Transverse colon (tissue), 4 donors: ENCODE measurements around the gene COL8A1. TPM values are rescaled to one million over a fixed set of nuclear protein-coding genes. Genes with fewer than 3 reads are reported as not detected.

Experiments used
- DNase-seq: peaks from one replicate; pipeline ENCODE4 v3.0.0-alpha.2; 2019
- H3K27ac ChIP-seq, 4 donors: fragments of 200-600 bp; sonication (generic); 2 replicates each; pipeline ENCODE4 v1.5.1; 2016 to 2018; ENCODE audit warnings: inconsistent platforms in 4 of 4
- H3K27me3 ChIP-seq: fragments of 200-600 bp; sonication (generic); 2 replicates; pipeline ENCODE4 v1.5.1; 2017; ENCODE audit warnings: inconsistent platforms
- H3K36me3 ChIP-seq, 4 donors: fragments of 200-600 bp; sonication (generic); 2 replicates each; pipeline ENCODE4 v1.5.1; 2017 to 2019; ENCODE audit warnings: inconsistent platforms in 4 of 4
- H3K4me1 ChIP-seq, 4 donors: fragments of 200-600 bp; sonication (generic); 2 replicates each; pipeline ENCODE4 v1.5.1; 2017 to 2020; ENCODE audit warnings: inconsistent platforms in 4 of 4
- H3K4me3 ChIP-seq, 4 donors: fragments of 200-600 bp; sonication (generic); 1 replicate in 1 of 4; 2 replicates in 3 of 4; pipeline versions ENCODE4 v1.5.1 to v1.6.1; 2017 to 2019; ENCODE audit warnings: inconsistent platforms in 4 of 4
- H3K9me3 ChIP-seq, 2 donors: fragments of 200-600 bp; sonication (generic); 2 replicates each; pipeline ENCODE4 v1.5.1; 2017 to 2019; ENCODE audit warnings: inconsistent platforms in 2 of 2
- CTCF ChIP-seq, 5 experiments: fragments of 200-600 bp in 3 of 5; fragments of 450-650 bp in 2 of 5; sonication (generic) in 3 of 5; IDR thresholded peaks; 1 replicate in 2 of 5; 2 replicates in 3 of 5; pipeline ENCODE4 v1.5.1; 2016 to 2017; ENCODE audit warnings: antibody characterized with exemption in 5 of 5, inconsistent platforms in 3 of 5, mild to moderate bottlenecking in 2 of 5, moderate library complexity in 1 of 5
- EP300 ChIP-seq: sonication (generic); formaldehyde crosslinking; IDR thresholded peaks from one replicate; pipeline ENCODE4 v1.6.1; 2017; ENCODE audit warnings: antibody characterized with exemption, low read depth
- POLR2A ChIP-seq: fragments of 450-650 bp; IDR thresholded peaks from one replicate; pipeline ENCODE4 v1.6.1; 2016; ENCODE audit warnings: antibody characterized with exemption, mild to moderate bottlenecking, moderate library complexity
- POLR2AphosphoS5 ChIP-seq, 3 donors: sonication (generic); formaldehyde crosslinking; IDR thresholded peaks; one replicate each; pipeline ENCODE4 v1.6.1; 2016; ENCODE audit warnings: antibody characterized with exemption in 3 of 3
- WGBS, 2 donors: methylation state at CpG; one replicate each; pipeline ENCODE4 v1.1.5; 2018; ENCODE audit warnings: low coverage in 1 of 2; 5-methylcytosine and 5-hydroxymethylcytosine counted together
- in situ Hi-C, 4 donors: fragments of 200-750 bp; cut with MboI; loops; one replicate each; pipeline versions ENCODE4 v1.15.0 to v1.15.1; 2017; ENCODE audit warnings: low sequenced_read_pairs in 3 of 4, low pct_ligation_motif_present in 1 of 4, low pct_unique_long_range_greater_than_20kb in 1 of 4
- intact Hi-C: fragments of 100-400 bp; cut with DNase I; formaldehyde crosslinking; loops from one replicate; pipeline ENCODE4 v1.15.1; 2023; ENCODE audit warnings: low total_unique reads
- total RNA-seq, 4 donors: library from RNA; depleted of rRNA; stranded (reverse); fragments of >200 nt; gene quantifications; one replicate each; pipeline ENCODE4 v1.1.0, GENCODE V29; 2016

COL8A1 gene
- total RNA-seq, 4 donors from 2014 or later, result 1.5 to 10.5 (median 3.7) TPM

DNA sequence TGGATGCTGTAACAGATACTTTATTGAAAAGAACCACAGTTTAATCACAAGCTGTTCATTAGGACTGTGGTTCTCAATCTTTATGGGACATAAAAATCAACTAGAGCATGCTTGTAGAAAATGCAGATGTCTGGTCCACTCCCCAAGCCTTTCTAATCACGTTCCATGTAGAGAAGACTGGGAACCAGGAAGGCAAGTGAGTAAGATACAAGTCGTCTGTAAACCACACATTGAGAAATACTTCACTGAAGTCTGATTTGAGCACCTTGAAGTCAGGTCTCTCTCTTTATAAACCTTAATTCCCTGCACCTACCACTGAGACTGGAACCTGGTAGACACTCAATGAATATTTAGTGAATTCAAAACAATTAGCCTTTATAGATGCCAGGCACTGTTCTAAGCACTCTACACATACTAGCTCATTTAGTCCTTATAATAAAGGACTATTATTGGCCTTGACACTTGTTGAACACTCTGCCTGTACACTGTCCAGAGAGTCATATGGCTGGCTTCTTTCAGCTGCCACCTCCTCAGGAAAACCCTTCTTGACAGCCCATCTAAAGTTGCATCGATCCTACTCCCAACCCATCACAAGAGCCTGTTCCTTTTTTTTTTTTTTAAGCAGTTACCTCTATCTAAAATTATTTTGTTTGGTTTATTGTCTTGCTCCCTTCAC, 120.2 kb downstream of the COL8A1 start:
- H3K27ac ChIP-seq, result no peak overlapping the region
- intact Hi-C loops (no loop called here), in situ Hi-C loops (loop anchor here in 3 of 4 donors (10.0 to 25.0 kb wide), 3 partner anchors 264 to 746 kb away; no protein-coding TSS in a partner anchor)
- no peaks in the 10 kb centered on the region for H3K9me3 ChIP-seq
- no peaks in the 10 kb centered on the region for H3K36me3 ChIP-seq
- H3K4me3 ChIP-seq, result no peak overlapping the region
- TF ChIP-seq CTCF (IDR thresholded peaks at IDR 0.05) (no peak), EP300 (no peak), POLR2A (no peak), POLR2AphosphoS5 (IDR thresholded peaks at IDR 0.05) (no peak)
- DNase-seq, result no peak
- no peaks in the 10 kb centered on the region for H3K27me3 ChIP-seq
- 64 to 93% methylated on average over 3 of the region's 3 CpGs for WGBS, 2 donors
- no peaks in the 10 kb centered on the region for H3K4me1 ChIP-seq

DNA sequence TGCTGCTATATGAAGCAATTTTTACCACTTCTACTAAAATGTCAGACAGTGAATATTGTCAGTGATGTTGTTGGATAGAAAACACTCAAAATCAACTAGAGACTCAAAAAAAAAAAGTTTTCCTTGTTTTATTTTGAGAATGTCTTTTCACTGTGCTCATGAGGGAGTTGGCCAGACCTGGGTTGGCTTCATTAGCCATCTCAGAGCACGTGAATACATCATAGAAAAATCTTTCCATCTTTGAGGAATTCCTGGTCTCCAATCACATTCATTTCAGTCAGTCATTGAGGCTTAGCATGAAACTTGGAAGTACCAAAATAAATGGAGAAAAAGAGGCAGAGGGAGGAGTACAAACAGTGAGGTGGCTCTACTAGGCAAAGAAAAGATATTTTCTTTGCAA, 121.6 kb downstream of the COL8A1 start:
- intact Hi-C loops (no loop called here), in situ Hi-C loops (loop anchor here in 2 of 4 donors (25.0 kb wide), 1 partner anchor 748 kb away; no protein-coding TSS in a partner anchor)
- no peaks in the 10 kb centered on the region for H3K27me3 ChIP-seq
- no peaks in the 10 kb centered on the region for H3K9me3 ChIP-seq
- no peak overlapping the region for H3K27ac ChIP-seq
- DNase-seq, result no peak
- 64% methylated on average over 1 of the region's 1 CpG; no CpG with 5 or more reads in 1 of the 2 donors for WGBS, 2 donors
- no peaks in the 10 kb centered on the region for H3K36me3 ChIP-seq
- no peak for TF ChIP-seq EP300
- no peak for TF ChIP-seq POLR2A
- TF ChIP-seq POLR2AphosphoS5 (IDR thresholded peaks at IDR 0.05), result no peak
- no peak for TF ChIP-seq CTCF (IDR thresholded peaks at IDR 0.05)
- H3K4me3 ChIP-seq, result no peak overlapping the region
- H3K4me1 ChIP-seq, result no peaks in the 10 kb centered on the region

DNA sequence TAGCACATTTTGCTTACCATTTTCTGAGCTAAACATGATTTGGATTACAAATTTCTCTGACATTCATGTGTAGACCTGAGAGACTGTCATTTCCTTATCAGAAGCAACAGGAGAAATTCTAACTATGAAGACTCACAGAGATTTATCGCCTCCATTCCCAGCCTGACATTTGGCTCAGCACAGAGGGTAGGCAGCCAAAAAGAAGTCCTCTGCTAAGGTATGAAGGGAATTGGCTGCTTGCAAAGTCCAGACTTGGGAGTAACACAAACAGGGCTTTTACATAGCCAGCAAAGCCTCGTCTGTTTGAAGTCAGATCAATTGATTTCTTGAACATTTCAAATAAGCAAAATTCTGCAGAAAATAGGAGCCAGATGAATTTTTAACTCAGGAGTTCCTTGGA, 122.2 kb downstream of the COL8A1 start:
- intact Hi-C loops (no loop called here), in situ Hi-C loops (loop anchor here in 2 of 4 donors (25.0 kb wide), 1 partner anchor 748 kb away; no protein-coding TSS in a partner anchor)
- DNase-seq, result no peak
- Histone ChIP-seq H3K9me3 (no peaks in the 10 kb centered on the region), H3K27me3 (no peaks in the 10 kb centered on the region), H3K4me1 (no peaks in the 10 kb centered on the region), H3K27ac (no peak overlapping the region), H3K4me3 (no peak overlapping the region), H3K36me3 (no peaks in the 10 kb centered on the region)
- TF ChIP-seq POLR2A, result no peak
- peak in 1 of 3 donors; percentile 14 for TF ChIP-seq POLR2AphosphoS5 (IDR thresholded peaks at IDR 0.05)
- 48 to 82% methylated on average over 2 of the region's 2 CpGs for WGBS, 2 donors

DNA sequence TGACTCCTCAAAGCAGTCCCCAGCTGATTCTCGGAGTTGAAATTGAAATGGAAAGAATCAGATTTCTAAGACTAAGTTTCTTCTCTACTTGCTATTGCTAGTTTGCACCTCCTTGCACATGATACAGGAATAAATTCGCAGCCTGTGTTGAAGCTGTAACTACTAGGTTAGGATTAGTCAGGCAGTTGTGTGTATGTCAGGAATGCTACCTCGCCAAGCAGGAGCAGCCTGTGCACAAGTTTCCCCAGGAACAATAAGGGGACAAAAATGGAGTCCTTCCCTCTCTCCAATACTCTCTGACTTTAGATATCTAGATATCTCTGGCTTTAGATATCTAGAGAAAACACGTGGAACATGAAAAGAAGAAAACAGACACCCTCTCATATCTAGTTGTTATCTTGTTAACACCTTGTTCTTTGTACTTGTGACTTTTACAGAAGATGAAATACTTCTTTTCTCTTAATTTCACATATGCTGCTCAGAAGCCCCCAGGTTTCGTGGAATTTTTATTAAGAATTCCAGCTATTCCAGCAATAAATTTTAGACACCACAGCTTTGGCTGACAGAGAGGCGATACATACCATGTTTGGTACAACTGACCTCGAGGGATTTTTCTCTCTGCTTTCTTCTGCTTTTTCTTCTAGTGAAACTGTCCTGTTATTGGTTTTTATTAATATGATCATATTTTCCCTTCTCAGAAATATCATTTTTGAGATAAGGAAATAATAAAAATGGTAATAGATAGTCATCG, 123.2 kb downstream of the COL8A1 start:
- H3K27ac ChIP-seq, result no peak overlapping the region
- DNase-seq, result no peak
- H3K4me3 ChIP-seq, result no peak overlapping the region
- intact Hi-C loops (no loop called here), in situ Hi-C loops (loop anchor here in 2 of 4 donors (25.0 kb wide), 1 partner anchor 749 kb away; no protein-coding TSS in a partner anchor)
- H3K9me3 ChIP-seq, result no peaks in the 10 kb centered on the region
- H3K4me1 ChIP-seq, result no peaks in the 10 kb centered on the region
- TF ChIP-seq POLR2A (no peak), POLR2AphosphoS5 (IDR thresholded peaks at IDR 0.05) (no peak)
- H3K36me3 ChIP-seq, result no peaks in the 10 kb centered on the region
- H3K27me3 ChIP-seq, result no peaks in the 10 kb centered on the region
- WGBS, 2 donors, result 78 to 79% methylated on average over 8 of the region's 8 CpGs

- Histone ChIP-seq H3K9me3 (no peaks in the 10 kb centered on the region), H3K36me3 (no peaks in the 10 kb centered on the region), H3K27me3 (no peaks in the 10 kb centered on the region), H3K4me1 (no peaks in the 10 kb centered on the region), H3K27ac (no peak overlapping the region), H3K4me3 (no peak overlapping the region)
- no peak for TF ChIP-seq CTCF (IDR thresholded peaks at IDR 0.05)
- TF ChIP-seq POLR2AphosphoS5 (IDR thresholded peaks at IDR 0.05), result no peak
- no peak for TF ChIP-seq EP300
- TF ChIP-seq POLR2A, result no peak
- WGBS, 2 donors, result 80 to 100% methylated on average over 1 of the region's 1 CpG
- in situ Hi-C loops (loop anchor here in 2 of 4 donors (25.0 kb wide), 1 partner anchor 751 kb away; no protein-coding TSS in a partner anchor), intact Hi-C loops (no loop called here)
- no peak for DNase-seq
These were observed 124.5 kb downstream of the COL8A1 start for GRCh38 chr3:99762901-99763300.
